GM19043 (cell line): ENCODE measurements around the gene FLT4.

Experiments used
- ATAC-seq: cut with Tn5 transposase; IDR thresholded peaks from one replicate; pipeline ENCODE4 v1.9.1; 2021; ENCODE audit warnings: low read depth; ENCODE audit not compliant: unreplicated experiment

FLT4 gene

DNA sequence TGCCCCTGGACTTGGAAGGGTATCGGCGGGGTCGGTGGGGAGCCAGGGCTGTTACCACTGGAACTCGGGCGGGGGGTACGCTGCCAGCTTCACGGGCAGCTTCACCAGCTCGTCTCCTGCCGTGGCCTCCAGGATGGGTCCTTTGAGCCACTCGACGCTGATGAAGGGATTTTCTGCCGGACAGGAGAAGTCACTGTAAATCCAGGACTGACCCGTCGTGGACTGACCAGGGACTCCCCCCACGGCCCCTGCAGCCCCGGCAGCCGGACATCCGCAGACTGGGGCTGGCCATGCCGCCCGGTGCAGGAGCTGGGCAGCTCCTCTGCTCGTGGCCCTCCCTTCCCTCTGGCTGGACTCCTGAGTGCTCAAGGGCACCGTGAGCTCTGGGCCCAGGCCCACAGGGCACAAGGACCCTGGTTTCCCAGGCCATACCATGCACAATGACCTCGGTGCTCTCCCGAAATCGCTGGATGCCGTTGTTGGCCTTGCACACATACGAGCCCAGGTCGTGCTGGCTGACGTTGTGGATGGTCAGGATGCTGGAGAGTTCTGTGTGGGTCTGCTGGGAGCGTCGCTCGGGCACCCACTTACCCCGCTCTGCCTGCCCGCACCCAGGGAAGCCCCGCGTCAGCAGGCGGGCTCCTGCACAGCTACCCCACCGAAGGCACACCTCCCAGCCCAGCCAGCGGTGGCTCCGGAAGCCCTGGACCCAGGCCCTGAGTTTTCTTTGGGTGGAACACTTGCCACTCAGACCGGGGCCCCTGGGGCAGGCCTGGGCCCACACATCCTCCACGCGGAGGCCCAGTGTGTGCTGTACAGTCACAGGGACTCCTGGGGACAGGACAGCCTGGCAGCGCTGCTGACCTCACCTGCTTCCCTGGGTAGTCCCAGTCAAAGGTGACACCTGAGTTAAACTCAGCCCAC is 20.3 kb downstream of the FLT4 start:
- ATAC-seq, result no peak

DNA sequence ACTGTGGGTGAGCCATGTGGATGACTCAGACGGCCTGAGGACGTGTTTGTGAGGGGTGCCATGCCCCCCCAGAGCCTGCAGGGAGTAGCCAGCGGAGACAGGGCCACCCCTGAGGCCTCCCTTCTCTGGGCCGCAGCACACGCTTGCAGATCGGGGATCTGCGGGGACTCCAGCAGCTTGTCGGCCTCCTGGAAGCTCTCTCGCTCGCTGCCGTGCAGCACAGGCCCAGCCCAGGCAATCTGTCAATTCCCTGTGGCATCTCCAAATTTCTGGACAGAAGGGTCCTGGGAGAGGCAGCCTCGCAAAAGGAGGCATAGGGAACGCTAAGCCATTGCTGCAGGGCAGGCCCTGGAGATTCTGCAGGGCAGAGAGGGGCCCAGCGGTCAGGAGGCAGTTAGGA is 21.2 kb downstream of the FLT4 start:
- no peak for ATAC-seq

DNA sequence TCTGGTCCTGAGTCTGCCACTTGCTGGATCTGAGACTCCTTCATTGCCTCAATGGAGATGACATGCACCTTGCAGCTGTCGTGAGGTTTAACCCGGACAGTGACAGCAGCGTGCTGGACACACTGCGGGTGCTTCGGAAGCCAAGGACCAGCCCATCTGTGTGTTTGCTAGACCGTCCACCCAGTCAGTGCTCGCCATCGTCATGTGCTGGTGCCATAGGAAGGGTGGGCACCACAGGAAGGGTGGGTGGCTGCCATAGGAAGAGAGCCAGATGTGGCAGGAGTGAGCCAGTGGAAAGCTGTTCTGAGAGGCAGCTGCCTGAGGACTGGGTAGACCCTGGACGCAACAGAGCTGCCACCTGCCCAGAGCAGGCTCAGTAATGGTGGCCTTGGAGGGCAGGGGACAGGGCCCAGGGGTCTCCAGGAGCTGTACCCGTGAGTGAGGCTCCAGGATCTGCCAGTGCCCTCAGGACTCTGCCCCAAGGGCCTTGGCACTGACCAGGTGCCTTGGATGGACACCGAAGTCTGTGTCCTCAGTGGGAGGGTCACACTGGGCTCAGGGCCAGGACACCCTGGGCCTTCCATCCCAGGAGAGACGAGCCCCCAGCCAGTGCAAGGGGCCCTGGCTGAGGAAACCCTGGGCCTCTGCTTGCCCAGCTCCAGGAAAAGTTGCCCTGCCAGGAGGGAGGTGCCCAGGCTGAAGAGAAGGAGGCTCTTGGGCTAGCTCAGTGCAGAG is 21.8 kb downstream of the FLT4 start:
- no peak for ATAC-seq

DNA sequence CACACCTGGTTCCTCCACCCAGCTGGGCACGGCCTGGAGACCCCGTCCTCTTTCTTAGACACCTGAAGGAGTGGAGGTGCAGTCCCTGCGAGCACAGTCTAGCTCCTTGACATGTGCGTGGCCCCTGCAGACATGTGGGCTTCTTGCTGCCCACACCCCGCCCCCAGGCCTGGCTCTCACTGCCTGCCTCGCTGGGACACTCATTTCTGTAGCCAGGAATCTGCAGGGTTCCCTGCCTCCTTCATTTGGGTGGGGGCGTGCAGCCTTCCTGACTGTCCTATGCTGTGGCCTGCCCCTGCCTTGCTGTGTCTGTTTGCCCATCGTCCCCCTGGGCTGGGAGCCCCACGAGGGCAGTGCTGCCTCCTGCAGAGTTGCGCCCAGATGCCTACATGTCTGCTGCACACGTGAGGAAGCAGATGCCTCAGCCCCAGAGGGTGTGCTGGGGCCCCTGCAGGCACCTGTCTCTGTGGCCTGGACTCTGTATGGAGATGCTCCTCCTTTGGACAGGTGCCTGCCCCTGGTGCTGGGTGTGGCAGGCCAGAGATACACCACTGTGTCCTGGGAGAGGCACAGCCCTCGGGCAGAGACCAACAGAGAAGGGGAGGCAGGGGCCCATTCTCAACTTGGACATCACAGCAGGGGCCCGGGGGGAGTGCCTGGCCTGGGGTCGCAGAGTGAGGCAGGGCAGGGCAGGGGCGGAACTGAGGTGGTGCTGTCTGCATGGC is 22.6 kb downstream of the FLT4 start:
- ATAC-seq, result no peak

DNA sequence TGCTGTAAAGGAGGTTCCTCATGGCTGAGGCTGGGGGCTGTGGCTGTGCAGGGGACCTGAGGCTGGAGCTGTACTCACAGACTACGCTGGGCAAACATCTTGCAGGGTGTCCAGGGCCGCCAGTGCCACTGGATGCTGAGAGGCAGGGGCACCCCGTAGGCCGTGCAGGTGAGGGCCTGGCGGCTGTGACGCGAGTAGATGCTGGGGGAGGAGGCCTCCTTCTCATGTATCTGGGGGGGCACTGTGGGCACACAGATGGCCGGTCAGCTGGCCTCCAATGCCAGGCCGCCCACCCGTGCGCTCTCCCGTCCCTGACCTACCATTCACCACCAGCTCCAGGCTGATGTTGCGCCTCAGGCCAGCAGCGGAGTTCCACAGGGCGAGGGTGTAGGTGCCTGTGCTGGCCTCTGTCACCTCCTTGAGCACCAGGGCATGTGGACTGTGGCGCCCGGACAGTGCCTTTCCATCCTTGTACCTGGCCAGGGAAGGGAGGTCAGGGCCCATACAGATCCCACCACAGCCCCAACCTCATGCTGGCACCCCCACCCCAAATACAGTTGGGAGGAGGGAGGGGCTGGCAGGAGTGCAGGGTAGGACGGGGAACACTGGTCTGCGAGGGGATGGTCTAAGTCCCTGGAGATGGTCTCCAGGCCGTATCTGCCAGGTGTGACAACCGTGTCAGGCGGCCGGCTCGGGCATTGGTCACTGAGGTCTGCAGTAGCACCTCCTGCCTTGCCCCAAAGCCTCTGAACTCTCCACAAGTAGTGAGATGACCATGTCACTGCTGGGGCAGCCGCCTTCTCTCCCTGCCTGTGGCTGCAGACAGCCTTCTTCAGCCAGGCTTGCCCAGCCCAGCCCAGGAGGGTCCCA is 23.4 kb downstream of the FLT4 start:
- no peak for ATAC-seq

DNA sequence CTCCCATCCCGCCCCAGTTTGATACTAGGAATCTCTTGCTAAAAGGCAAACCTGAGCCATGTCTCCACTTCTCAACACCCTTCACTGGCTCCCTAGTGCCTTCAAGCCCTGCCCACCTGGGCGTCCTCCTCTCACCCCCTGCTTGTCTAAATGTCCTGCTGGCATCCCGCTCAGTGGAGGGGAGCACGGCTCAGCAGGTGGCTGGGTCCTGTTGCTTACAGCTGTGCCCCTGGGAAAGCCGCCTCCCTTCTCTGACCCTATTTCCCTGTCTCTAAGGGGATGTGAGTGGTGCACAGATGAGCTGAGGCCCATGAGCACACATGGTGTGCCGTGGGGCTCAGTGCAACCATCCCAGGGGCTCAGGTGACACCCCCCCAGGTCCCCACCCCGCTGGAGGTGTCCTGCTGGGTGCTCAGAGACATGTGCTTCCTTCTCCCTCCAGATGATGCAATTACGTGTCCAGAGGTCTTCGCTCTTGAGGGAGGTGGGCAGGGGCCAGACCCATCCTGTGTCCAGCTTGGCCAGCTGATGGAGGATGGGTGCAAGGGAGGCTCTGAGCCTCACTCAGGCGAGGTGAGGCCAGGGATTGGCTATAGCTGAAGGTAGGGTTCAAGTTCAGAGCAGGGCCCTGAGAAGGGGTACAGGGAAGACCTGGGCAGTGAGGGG is 24.1 kb downstream of the FLT4 start:
- no peak for ATAC-seq

DNA sequence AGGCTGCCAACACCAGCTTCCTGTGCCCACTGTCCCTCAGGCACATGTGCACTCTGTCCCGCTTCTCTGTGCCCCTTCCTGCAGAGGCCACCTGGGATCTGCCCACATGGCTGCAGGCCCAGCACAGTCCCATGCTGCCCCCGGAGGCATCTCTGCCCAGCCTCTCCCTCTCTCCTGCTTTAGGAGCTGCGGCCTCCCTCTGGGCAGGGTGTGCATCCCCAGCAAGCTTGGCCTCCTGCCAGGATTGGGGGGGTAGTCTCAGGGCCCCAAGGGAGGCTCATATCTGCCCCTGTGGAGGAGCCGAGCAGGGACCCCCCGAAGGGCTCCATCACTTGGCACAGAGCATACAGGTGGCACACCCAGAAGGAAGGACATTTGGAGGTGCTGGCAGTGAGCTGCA is 24.8 kb downstream of the FLT4 start:
- ATAC-seq, result no peak

DNA sequence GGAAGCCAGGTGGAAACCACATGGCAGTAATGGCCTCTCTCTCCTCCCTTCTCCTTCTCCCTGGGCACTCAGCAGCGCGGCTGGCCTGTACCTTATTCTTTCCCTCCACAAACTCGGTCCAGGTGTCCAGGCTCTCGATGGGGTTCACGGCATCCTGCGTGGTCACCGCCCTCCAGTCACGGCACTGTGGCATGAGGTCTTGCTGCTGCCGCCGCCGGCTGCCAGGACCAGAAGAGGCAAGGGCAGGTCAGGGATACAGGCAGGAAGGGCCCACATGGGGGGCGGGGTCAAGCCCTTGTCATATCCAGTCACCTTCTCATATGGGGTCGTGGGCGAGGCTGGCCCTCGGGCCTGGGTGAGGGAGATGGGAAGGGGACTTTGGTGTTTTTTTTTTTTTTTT is 25.6 kb downstream of the FLT4 start:
- no peak for ATAC-seq

DNA sequence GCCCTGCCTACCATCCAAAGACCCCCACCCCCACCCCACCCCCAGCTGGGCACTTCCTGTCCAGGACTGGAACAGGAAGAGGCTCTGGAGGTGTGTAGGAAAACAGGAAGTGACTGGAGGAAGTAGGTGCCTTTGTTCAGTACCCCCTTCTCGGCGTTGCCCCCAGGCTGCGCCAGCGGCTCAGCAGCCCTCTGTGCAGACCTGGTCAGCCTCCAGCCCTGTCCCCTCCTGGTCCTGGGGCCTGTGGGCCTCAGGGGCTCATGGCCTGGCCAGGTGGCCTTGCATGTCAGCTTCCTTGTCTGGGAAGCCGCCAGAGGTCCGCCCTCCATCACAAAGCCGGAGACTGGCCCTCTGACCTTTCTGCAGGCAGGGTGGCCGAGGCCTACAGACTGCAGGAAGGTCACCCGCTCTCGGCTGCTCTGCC is 26.0 kb downstream of the FLT4 start:
- no peak for ATAC-seq

DNA sequence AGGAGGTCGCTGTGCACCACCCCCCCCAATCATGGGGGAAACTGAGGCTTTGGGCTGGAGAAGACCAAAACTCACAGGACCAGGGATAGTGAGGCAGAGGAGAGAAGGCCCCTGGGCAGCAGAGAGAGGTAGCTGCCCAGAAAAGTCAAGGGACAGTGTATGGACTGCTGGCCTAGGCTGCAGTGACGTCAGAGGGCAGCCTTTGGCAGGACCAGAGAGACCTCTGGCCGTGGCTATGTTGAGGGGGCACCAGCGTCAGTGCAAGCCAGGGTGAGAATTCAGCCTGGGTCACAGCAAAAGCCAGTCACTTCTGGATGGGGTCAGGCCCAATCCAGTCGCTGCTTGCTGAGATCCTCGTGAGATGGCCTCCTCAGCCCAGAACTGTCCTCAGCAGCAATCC is 26.5 kb downstream of the FLT4 start:
- no peak for ATAC-seq

DNA sequence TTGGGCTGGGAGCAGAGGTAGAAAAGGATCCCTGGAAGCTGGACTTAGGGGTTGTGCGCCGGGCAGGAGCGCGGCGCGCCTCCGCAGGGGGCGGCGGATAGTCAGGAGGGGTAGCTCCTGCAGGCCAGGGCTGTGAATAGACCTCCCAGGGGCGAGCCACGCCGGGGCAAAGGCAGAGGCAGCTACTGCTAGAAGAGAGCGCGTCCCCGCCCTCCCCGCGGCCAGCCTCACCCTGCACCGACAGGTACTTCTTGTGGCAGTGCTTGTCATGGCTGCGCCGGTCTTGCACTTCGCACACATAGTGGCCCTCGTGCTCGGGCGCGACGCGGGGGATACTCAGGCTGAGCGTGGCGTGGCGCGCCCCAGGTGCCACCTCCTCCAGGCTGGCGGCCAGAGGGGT is 28.1 kb downstream of the FLT4 start:
- ATAC-seq, result no peak

DNA sequence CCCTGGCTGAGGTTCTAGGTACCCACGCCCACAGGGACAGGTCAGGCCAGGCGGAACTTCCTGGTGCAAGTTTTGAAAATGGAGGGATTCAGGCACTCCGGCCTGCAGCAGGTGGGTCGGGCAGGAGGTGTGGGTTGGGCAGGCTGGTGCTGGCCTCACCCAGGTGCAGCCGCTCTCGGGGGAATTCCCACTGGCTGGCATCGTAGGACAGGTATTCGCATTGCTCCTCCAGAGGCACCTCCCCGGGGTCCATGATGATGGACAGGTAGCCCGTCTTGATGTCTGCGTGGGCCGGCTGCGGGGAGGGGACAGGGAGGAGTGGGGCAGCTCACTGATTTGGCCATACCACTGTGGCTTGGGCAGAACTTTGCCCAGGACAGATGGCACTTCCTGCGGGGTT is 29.4 kb downstream of the FLT4 start:
- ATAC-seq, result no peak

DNA sequence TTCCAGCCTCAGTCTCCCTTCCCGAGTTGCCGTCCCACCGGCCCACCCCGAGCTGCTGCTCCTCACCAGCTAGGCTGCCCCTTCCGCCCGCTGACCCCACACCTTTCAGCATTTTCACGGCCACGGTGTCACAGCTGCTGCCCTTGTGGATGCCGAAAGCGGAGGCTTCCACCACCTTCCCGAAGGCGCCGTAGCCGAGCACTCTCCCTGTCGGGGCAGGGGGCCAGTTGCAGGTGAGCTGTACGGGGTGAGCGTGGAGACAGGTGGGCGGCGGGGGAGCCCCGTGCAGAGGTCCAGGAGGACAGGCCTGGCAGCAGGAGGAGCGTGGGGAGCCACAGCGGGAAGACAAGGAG is 29.9 kb downstream of the FLT4 start:
- no peak for ATAC-seq

DNA sequence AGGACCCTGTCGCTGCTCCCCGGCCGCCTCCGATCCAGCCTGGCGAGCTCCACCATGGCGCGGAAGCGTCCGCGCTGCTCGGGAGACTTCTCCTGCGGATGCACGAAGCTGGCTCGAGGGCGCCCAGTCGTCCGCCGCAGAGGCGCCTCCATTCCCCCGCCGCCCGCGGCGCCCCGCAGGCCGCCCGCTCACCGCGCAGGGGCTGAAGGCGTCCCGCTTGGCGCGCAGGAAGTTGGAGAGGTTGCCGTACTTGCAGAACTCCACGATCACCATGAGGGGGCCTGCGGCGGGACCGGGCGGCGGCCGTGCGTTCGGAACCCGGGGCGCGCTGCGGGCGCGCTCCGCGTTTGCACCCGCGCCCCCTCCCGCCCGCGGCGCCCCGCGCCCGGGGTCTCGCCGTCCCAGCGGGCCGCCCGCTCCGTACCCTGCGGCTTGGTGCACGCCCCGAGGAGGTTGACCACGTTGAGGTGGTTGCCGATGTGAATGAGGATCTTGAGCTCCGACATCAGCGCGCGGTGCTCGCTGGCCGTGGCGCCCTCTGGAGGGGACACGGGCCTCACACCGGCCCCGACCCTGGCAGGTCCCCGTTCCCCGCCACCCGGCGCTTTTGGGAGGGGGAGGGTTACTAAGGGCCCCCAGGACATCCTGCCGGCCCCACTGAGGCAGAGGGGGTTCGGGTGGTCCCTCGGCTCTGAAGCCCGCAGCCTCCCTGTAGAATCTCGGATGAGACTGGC is 30.4 kb downstream of the FLT4 start:
- no peak for ATAC-seq

DNA sequence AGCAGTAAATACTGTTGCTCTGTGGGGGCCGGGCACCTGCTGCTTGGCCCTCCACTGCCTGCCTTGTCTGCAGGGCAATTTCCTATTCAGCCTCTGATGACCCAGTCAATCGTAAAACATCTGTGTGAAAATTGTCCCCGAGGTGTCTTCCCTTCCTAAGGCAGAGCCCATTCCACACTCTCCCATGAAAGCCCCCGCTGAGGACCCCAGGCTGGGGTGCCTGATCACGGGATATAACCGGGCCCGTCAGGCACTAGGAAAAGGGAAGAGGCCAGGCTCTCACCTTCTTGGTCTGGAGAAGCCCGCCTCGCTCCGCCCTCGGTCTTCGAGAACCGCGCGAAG is 30.9 kb downstream of the FLT4 start:
- no peak for ATAC-seq

DNA sequence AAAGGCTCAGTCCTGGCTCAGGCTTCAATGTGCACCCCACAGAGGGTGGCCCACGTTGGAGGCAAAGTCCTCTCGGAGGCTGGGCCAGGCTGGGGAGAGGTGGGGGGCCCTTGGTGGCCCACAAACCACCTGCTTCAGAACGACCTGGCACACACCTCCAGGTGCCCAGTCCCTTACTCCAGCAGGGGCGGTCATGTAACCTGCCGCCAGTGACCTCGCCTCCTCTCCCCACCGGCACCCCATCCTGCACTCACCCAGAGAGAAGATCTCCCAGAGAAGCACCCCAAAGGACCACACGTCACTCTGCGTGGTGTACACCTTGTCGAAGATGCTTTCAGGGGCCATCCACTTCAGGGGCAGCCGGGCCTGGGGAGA is 35.6 kb downstream of the FLT4 start:
- no peak for ATAC-seq

DNA sequence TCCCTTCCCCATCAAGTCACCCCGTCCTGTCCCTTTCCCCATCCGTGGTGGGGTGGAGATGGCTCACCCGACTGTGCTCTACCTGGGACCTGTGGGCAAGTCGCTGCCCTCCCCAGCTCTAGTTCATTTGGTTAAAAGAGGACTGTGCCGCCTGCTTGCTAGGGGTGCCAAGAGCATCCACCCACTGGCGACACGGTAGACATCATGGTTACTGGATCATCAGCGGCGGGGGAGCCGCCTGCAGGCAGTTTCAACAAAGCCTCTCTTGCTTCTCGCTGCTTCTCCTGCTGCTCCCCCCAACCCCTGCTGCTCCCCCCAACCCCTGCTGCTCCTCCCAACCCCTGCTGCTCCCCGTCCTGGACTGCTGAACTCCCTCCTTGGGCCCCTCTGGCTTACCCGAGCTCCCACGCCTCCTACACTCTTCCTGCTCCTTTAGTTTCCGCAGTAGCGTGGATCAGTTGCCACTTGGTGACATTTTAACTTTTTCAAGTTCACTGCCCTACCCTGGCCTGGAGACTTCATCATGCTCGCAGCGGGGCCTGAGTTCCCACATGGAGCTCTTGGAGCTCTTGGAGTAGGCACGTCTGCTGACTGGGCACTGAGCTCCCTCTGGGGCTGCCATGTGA is 36.1 kb downstream of the FLT4 start:
- ATAC-seq, result no peak

DNA sequence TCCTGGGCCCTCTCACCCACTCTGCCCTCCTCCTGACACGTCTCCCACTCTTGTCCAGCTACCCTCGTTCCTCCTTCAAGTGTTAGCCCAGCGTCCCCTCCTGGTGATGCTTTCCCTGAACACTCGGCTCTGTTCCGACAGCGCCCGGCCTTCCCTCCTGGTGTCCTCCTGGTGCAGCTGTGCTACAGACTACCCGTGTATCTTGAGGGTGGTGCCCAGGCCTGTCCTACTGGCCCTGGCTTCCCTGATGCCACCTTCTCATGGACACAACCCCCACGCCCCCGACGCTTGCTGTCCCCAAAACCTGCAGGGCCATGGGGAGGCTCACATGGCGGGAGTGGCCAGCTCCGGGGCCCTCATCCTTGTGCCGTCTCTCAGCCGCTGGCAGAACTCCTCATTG is 36.7 kb downstream of the FLT4 start:
- ATAC-seq, result no peak
